Caco-2 (cell line): ENCODE results near the gene CT47C1. TPM values are rescaled to one million over a fixed set of nuclear protein-coding genes. Genes with fewer than 3 reads are reported as not detected.

Source experiments
- BruUV-seq: library from RNA; stranded (reverse); fragments of 400-500 nt; replicated peaks from 2 replicates; lab custom pipeline; 2021; lab: Mats Ljungman, UMichigan
- CTCF ChIA-PET: fragments of 300-600 bp; sonication (Branson Sonifier 250); formaldehyde crosslinking; loops from one replicate; lab custom pipeline; 2022; ENCODE audit warnings: antibody characterized with exemption; lab: Charles Lee
- POLR2A ChIA-PET: fragments of 300-600 bp; sonication (Branson Sonifier 250); formaldehyde crosslinking; loops from one replicate; lab custom pipeline; 2022; ENCODE audit warnings: antibody characterized with exemption; lab: Charles Lee
- DNase-seq, 2 experiments: peaks; one replicate each; pipeline versions ENCODE4 v3.0.0 to v3.0.0-alpha.2; 2020 to 2022
- H3K27me3 ChIP-seq: replicated peaks from 2 replicates; pipeline ENCODE4 v1.6.0; 2011; ENCODE audit warnings: low read length; ENCODE audit not compliant: control insufficient read depth, insufficient read depth
- H3K36me3 ChIP-seq: 2 replicates; pipeline ENCODE4 v1.5.1; 2011; ENCODE audit warnings: low read length; ENCODE audit not compliant: control insufficient read depth, insufficient read depth
- H3K4me1 ChIP-seq: fragments of 250-450 bp; sonication (Bioruptor Pico); 2 replicates; pipeline ENCODE4 v1.5.1; 2020; ENCODE audit warnings: mild to moderate bottlenecking
- H3K4me3 ChIP-seq: 2 replicates; pipeline ENCODE4 v1.5.1; 2011; ENCODE audit warnings: low read depth, mild to moderate bottlenecking, control low read depth, low read length
- H3K9me3 ChIP-seq: fragments of 250-450 bp; sonication (Bioruptor Pico); 2 replicates; pipeline ENCODE4 v1.5.1; 2020; ENCODE audit warnings: mild to moderate bottlenecking, moderate library complexity
- H3K27ac Mint-ChIP-seq: one replicate; pipeline ENCODE4 v1.8.0; 2022; ENCODE audit warnings: mixed read lengths; ENCODE audit not compliant: unreplicated experiment
- H3K27me3 Mint-ChIP-seq: one replicate; pipeline ENCODE4 v1.8.0; 2022; ENCODE audit warnings: mixed read lengths; ENCODE audit not compliant: insufficient read depth, unreplicated experiment
- H3K36me3 Mint-ChIP-seq: one replicate; pipeline ENCODE4 v1.8.0; 2022; ENCODE audit warnings: mild to moderate bottlenecking, mixed read lengths; ENCODE audit not compliant: insufficient read depth, unreplicated experiment
- H3K4me1 Mint-ChIP-seq: one replicate; pipeline ENCODE4 v1.8.0; 2022; ENCODE audit warnings: low read depth, mixed read lengths; ENCODE audit not compliant: unreplicated experiment
- H3K4me3 Mint-ChIP-seq: one replicate; pipeline ENCODE4 v1.8.0; 2022; ENCODE audit warnings: mild to moderate bottlenecking, moderate library complexity, mixed read lengths; ENCODE audit not compliant: unreplicated experiment
- H3K9me3 Mint-ChIP-seq: one replicate; pipeline ENCODE4 v1.8.0; 2022; ENCODE audit warnings: mixed read lengths; ENCODE audit not compliant: unreplicated experiment
- intact Hi-C: fragments of 100-400 bp; cut with micrococcal nuclease; formaldehyde crosslinking; loops from one replicate; pipeline ENCODE4 v1.10.0; 2022; ENCODE audit not compliant: unreplicated experiment
- total RNA-seq: library from RNA; stranded (reverse); gene quantifications from 2 replicates; pipeline ENCODE4 v1.2.3, GENCODE V29; 2022
- TF ChIP-seq, protein P1 (sequence below), 2 experiments: fragments of 200-600 bp in 1 of 2; IDR thresholded peaks; 1 replicate in 1 of 2; 2 replicates in 1 of 2; pipeline versions ENCODE4 v1.5.1 to v1.8.0; 2011 to 2022; ENCODE audit warnings: antibody characterized with exemption in 1 of 2, control low read depth in 1 of 2, inconsistent platforms in 1 of 2, low read depth in 1 of 2, low read length in 1 of 2, mild to moderate bottlenecking in 1 of 2, moderate library complexity in 1 of 2; ENCODE audit not compliant: insufficient read depth in 1 of 2, severe bottlenecking in 1 of 2, unreplicated experiment in 1 of 2

The CT47C1 gene
- total RNA-seq, 1 experiment from 2014 or later, result not detected

GRCh38 chrX:119067023-119067739 is 5.6 kb upstream of the CT47C1 start:
- Mint-ChIP-seq H3K9me3 (no peaks in the 10 kb centered on the region), H3K4me1 (no peaks in the 10 kb centered on the region), H3K27me3 (peaks cover 2% of the 10 kb centered on the region), H3K36me3 (no peaks in the 10 kb centered on the region), H3K4me3 (no peak overlapping the region), H3K27ac (no peak overlapping the region)
- intact Hi-C loops, result loop anchor here (1.0 kb wide), 2 partner anchors 62 to 220 kb away; no protein-coding TSS in a partner anchor
- ChIA-PET POLR2A (no interaction called here), CTCF (interaction anchor here (0.9 kb wide), 2 partner anchors 220 to 228 kb away, joined by 3 to 11 read pairs; no protein-coding TSS in a partner anchor)
- H3K9me3 ChIP-seq, result no peaks in the 10 kb centered on the region
- H3K36me3 ChIP-seq, result no peaks in the 10 kb centered on the region
- no peak overlapping the region for H3K4me3 ChIP-seq
- H3K27me3 ChIP-seq, result no peaks in the 10 kb centered on the region
- TF ChIP-seq, protein P1, sequence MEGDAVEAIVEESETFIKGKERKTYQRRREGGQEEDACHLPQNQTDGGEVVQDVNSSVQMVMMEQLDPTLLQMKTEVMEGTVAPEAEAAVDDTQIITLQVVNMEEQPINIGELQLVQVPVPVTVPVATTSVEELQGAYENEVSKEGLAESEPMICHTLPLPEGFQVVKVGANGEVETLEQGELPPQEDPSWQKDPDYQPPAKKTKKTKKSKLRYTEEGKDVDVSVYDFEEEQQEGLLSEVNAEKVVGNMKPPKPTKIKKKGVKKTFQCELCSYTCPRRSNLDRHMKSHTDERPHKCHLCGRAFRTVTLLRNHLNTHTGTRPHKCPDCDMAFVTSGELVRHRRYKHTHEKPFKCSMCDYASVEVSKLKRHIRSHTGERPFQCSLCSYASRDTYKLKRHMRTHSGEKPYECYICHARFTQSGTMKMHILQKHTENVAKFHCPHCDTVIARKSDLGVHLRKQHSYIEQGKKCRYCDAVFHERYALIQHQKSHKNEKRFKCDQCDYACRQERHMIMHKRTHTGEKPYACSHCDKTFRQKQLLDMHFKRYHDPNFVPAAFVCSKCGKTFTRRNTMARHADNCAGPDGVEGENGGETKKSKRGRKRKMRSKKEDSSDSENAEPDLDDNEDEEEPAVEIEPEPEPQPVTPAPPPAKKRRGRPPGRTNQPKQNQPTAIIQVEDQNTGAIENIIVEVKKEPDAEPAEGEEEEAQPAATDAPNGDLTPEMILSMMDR (IDR thresholded peaks at IDR 0.05; ENCODE audit: insufficient read depth in 1 of 2, low read depth in 1 of 2, low read length in 1 of 2, severe bottlenecking in 1 of 2, unreplicated experiment in 1 of 2), result peak; percentile 44 to 67
- BruUV-seq, result no TSS peak
- H3K4me1 ChIP-seq, result no peaks in the 10 kb centered on the region
- peak; percentile 35 to 52 for DNase-seq

- Histone ChIP-seq H3K36me3 (no peaks in the 10 kb centered on the region), H3K4me3 (no peak overlapping the region), H3K9me3 (no peaks in the 10 kb centered on the region), H3K27me3 (no peaks in the 10 kb centered on the region), H3K4me1 (no peaks in the 10 kb centered on the region)
- no peaks in the 10 kb centered on the region for H3K36me3 Mint-ChIP-seq
- H3K9me3 Mint-ChIP-seq, result no peaks in the 10 kb centered on the region
- no peak overlapping the region for H3K4me3 Mint-ChIP-seq
- no peak for DNase-seq
- no peaks in the 10 kb centered on the region for H3K27me3 Mint-ChIP-seq
- POLR2A ChIA-PET, result no interaction called here
- H3K4me1 Mint-ChIP-seq, result no peaks in the 10 kb centered on the region
- intact Hi-C loops, result no loop called here
- H3K27ac Mint-ChIP-seq, result no peak overlapping the region
- TF ChIP-seq, protein P1 (IDR thresholded peaks at IDR 0.05; ENCODE audit: insufficient read depth in 1 of 2, low read depth in 1 of 2, low read length in 1 of 2, severe bottlenecking in 1 of 2, unreplicated experiment in 1 of 2), result no peak
- CTCF ChIA-PET, result no interaction called here
- BruUV-seq, result no TSS peak
Observed at GRCh38 chrX:119069128-119069527, 3.7 kb upstream of the CT47C1 start.

- H3K36me3 Mint-ChIP-seq, result no peaks in the 10 kb centered on the region
- Histone ChIP-seq H3K27me3 (no peaks in the 10 kb centered on the region), H3K9me3 (no peaks in the 10 kb centered on the region), H3K36me3 (no peaks in the 10 kb centered on the region), H3K4me1 (no peaks in the 10 kb centered on the region), H3K4me3 (no peak overlapping the region)
- no TSS peak for BruUV-seq
- intact Hi-C loops, result no loop called here
- POLR2A ChIA-PET, result no interaction called here
- no peaks in the 10 kb centered on the region for H3K27me3 Mint-ChIP-seq
- no peak overlapping the region for H3K27ac Mint-ChIP-seq
- TF ChIP-seq, protein P1 (IDR thresholded peaks at IDR 0.05; ENCODE audit: insufficient read depth in 1 of 2, low read depth in 1 of 2, low read length in 1 of 2, severe bottlenecking in 1 of 2, unreplicated experiment in 1 of 2), result no peak
- CTCF ChIA-PET, result no interaction called here
- no peaks in the 10 kb centered on the region for H3K4me1 Mint-ChIP-seq
- no peaks in the 10 kb centered on the region for H3K9me3 Mint-ChIP-seq
- H3K4me3 Mint-ChIP-seq, result no peak overlapping the region
- DNase-seq, result no peak
Observed at GRCh38 chrX:119069762-119070161, 3.0 kb upstream of the CT47C1 start.
